Tibial nerve (tissue), 4 donors: ENCODE measurements around the gene AFAP1.

ENCODE experiments used
- CTCF ChIP-seq, 5 experiments: fragments of 200-600 bp in 3 of 5; fragments of 450-650 bp in 2 of 5; sonication (generic) in 3 of 5; IDR thresholded peaks; one replicate each; pipeline ENCODE4 v1.5.1; 2016 to 2019; ENCODE audit warnings: antibody characterized with exemption in 5 of 5, mild to moderate bottlenecking in 3 of 5, moderate library complexity in 2 of 5
- EP300 ChIP-seq, 2 donors: sonication (generic); formaldehyde crosslinking; IDR thresholded peaks; one replicate each; pipeline ENCODE4 v1.6.1; 2017; ENCODE audit warnings: antibody characterized with exemption in 2 of 2, mild to moderate bottlenecking in 1 of 2

- TF ChIP-seq CTCF (IDR thresholded peaks at IDR 0.05) (no peak), EP300 (IDR thresholded peaks at IDR 0.05) (no peak)
Observed at GRCh38 chr4:7947927-7948326, 8.3 kb upstream of the AFAP1 start.
